ENCODE data around the gene IKZF2. TPM values are rescaled to one million over a fixed set of nuclear protein-coding genes. Genes with fewer than 3 reads are reported as not detected.
A peak's percentile ranks its signal among the peaks of the same experiment; 100 is the strongest.

Gene IKZF2
- total and polyA plus RNA-seq, 11 donors, result 0.84 to 8.0 (median 5.9) TPM

- Histone ChIP-seq H3K36me3 (no peaks in the 10 kb centered on the region), H3K4me3 (peak overlapping the region in 11 of 12 donors; percentile 72 to 95 (median 82)), H3K27me3 (no peaks in the 10 kb centered on the region), H3K27ac (peak overlapping the region in 9 of 12 donors; percentile 89 to 96 (median 94)), H3K9me3 (no peaks in the 10 kb centered on the region), H3K4me1 (peaks cover 0 to 31% (median 7%) of the 10 kb centered on the region in 12 donors)
- intact Hi-C loops (cut with DNase I), result loop anchor here (1.0 to 10.0 kb wide), 9 partner anchors 51 to 468 kb away; no protein-coding TSS in a partner anchor
- WGBS, 4 donors, result 49 to 56% (median 54%) methylated on average over 6 of the region's 6 CpGs
- DNase-seq (no peak), ATAC-seq (no peak)
- no peak for TF ChIP-seq POLR2A (IDR thresholded peaks at IDR 0.05)
- no peak for TF ChIP-seq CTCF (IDR thresholded peaks at IDR 0.05)
Measured at GRCh38 chr2:213152888-213153287, 1.5 kb upstream of the IKZF2 start.

DNA sequence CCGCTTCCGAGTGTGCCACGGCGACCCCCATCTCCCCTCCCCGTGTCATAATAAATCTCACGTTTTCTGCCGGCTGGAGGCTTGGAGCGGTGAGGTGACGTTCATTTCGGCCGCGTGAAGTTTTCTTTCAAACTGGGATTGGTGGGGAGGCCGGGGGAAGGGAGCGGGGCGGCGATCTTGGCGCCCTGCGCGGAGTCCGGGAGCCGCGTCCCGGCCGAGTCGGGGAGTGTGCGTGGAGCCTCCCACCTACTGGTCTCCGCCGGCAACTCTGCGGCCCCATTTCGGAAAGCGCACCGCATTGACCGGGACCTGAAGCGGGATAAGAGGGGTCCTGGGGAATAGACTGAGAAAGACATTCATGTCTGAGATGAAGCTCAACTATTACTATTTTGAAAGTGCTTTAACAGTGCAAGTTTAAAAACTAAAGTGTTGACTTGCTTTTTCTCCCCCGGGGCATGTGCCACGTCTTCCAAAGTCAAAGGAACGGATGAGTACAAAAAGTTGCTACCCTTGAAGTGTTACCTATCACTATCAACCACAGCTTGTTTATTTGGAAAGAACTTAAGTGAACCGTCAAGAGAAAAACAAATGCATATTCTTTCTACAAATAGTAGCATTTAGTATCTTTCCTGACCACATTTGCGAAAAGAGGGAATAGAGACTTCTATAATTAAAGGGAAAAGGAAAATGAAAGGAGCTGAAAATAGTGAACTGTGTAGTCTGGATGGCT is 818 bp upstream of the IKZF2 start:
- Histone ChIP-seq H3K4me3 (peak overlapping the region; percentile 72 to 95 (median 83)), H3K27ac (peak overlapping the region; percentile 60 to 96 (median 94)), H3K4me1 (peaks cover 0 to 31% (median 7%) of the 10 kb centered on the region in 12 donors), H3K27me3 (no peaks in the 10 kb centered on the region), H3K36me3 (peaks cover 0 to 2% (median 0%) of the 10 kb centered on the region in 9 donors), H3K9me3 (no peaks in the 10 kb centered on the region)
- WGBS, 4 donors, result 1 to 2% (median 1%) methylated on average over 14 to 39 of the region's 39 CpGs
- peak; percentile 59 to 81 (median 78) for DNase-seq
- peak; percentile 70 to 89 (median 84) for ATAC-seq
- intact Hi-C loops (cut with DNase I), result loop anchor here (1.0 to 10.0 kb wide), 8 partner anchors 50 to 467 kb away; no protein-coding TSS in a partner anchor
- TF ChIP-seq CTCF (IDR thresholded peaks at IDR 0.05), result peak in 10 of 12 donors; percentile 9 to 60 (median 42)
- no peak for TF ChIP-seq POLR2A (IDR thresholded peaks at IDR 0.05)

DNA sequence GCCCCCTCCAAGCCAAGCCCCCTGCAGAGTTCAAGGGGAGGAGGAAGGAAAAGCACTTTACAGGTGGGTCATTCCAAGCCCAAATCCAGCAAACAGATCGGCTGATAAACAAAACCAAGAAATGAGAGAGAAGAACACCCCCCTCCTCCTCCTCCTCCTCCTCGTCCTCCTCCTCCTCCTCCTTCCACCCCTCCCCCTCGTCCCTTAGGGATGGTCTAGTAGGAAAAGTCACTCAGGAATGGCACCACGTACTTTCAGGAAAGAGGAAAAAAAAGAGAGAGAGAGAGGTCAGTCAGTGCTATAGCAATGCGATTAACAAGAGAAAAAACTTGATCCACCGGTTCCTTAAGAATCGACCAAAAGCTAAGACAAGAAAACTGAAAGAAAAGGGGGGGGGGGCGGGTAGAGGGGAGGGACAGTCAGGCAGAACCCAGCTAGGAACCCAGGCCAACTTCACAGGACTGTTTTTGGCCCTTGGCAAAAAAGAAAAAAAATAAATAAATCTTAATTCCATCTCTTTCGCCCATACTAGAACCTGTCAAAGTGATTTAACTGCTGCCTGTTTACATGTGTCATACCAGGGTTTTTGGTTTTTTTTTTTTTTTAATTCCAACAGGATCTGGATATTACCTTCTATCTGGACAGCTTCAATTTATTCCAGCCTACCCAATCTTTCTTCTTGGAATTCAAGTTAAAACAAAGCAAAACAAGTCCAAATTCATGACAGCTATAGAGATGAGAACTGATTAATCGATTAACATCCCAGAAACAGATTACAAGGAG is 906 bp downstream of the IKZF2 start:
- intact Hi-C loops (cut with DNase I), result loop anchor here in 8 of 10 donors (2.0 to 10.0 kb wide), 6 partner anchors 48 to 466 kb away; no protein-coding TSS in a partner anchor
- no peaks in the 10 kb centered on the region for H3K27me3 ChIP-seq
- peak in 3 of 5 donors; percentile 29 to 43 (median 34) for DNase-seq
- no peaks in the 10 kb centered on the region for H3K9me3 ChIP-seq
- H3K4me1 ChIP-seq, result peaks cover 0 to 31% (median 7%) of the 10 kb centered on the region in 12 donors
- peaks cover 0 to 3% (median 0%) of the 10 kb centered on the region in 9 donors for H3K36me3 ChIP-seq
- H3K4me3 ChIP-seq, result peak overlapping the region; percentile 27 to 95 (median 83)
- 5 to 10% (median 7%) methylated on average over 9 to 10 of the region's 10 CpGs for WGBS, 4 donors
- peak overlapping the region; percentile 55 to 96 (median 83) for H3K27ac ChIP-seq
- TF ChIP-seq POLR2A (IDR thresholded peaks at IDR 0.05), result no peak
- no peak for TF ChIP-seq CTCF (IDR thresholded peaks at IDR 0.05)
- no peak for ATAC-seq

Data from heart left ventricle (tissue), 16 donors.